ENCODE results near the gene MORC4.

DNA sequence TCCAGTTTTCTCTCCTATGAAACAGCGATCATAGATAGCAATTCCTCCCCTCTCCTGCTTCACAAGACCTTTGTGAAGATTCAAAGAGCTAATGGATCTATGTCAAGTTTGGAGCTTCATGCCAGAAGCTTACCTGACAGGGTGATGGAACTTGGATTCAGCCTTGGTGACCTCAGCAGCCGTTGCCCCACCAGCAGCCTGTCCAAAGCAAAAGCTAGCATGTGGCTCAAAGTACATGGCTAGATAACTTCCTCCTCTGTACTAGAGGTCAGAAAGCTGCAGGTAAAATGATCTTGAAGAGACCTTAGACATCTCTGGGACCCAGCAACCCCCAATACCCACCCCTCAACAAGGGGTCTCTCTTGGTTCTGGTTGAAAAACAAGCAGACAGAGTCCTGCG, 98.7 kb downstream of the MORC4 start:
- TF ChIP-seq CTCF (IDR thresholded peaks at IDR 0.05) (no peak), POLR2A (IDR thresholded peaks at IDR 0.05) (no peak)

All from thyroid gland (tissue), 4 donors.